Calu3 (cell line): ENCODE results near the gene INTS6. TPM values are rescaled to one million over a fixed set of nuclear protein-coding genes. Genes with fewer than 3 reads are reported as not detected.
A peak's percentile ranks its signal among the peaks of the same experiment; 100 is the strongest.

Experiments used
- BruUV-seq: library from RNA; stranded (reverse); fragments of 400-500 nt; replicated peaks from 2 replicates; lab custom pipeline; 2021; lab: Mats Ljungman, UMichigan
- CTCF ChIA-PET: fragments of 300-600 bp; sonication (Branson Sonifier 250); formaldehyde crosslinking; loops from one replicate; lab custom pipeline; 2022; ENCODE audit warnings: antibody characterized with exemption; lab: Charles Lee
- DNase-seq: peaks from one replicate; pipeline ENCODE4 v3.0.0; 2022
- H3K27ac Mint-ChIP-seq: one replicate; pipeline ENCODE4 v1.8.0; 2022; ENCODE audit warnings: mixed read lengths; ENCODE audit not compliant: unreplicated experiment
- H3K27me3 Mint-ChIP-seq: one replicate; pipeline ENCODE4 v1.8.0; 2022; ENCODE audit warnings: mixed read lengths; ENCODE audit not compliant: unreplicated experiment
- H3K36me3 Mint-ChIP-seq: one replicate; pipeline ENCODE4 v1.8.0; 2022; ENCODE audit warnings: mild to moderate bottlenecking, moderate library complexity, mixed read lengths; ENCODE audit not compliant: insufficient read depth, unreplicated experiment
- H3K4me1 Mint-ChIP-seq: one replicate; pipeline ENCODE4 v1.8.0; 2022; ENCODE audit warnings: mild to moderate bottlenecking, low read depth, mixed read lengths; ENCODE audit not compliant: unreplicated experiment
- H3K4me3 Mint-ChIP-seq: one replicate; pipeline ENCODE4 v1.8.0; 2022; ENCODE audit warnings: mild to moderate bottlenecking, low read depth, moderate library complexity, mixed read lengths; ENCODE audit not compliant: unreplicated experiment
- H3K9me3 Mint-ChIP-seq: one replicate; pipeline ENCODE4 v1.8.0; 2022; ENCODE audit warnings: low read depth, mixed read lengths; ENCODE audit not compliant: unreplicated experiment
- CTCF ChIP-seq: fragments of 200-600 bp; IDR thresholded peaks from one replicate; pipeline ENCODE4 v1.8.0; 2022; ENCODE audit warnings: antibody characterized with exemption; ENCODE audit not compliant: unreplicated experiment
- intact Hi-C: fragments of 100-400 bp; cut with micrococcal nuclease; formaldehyde crosslinking; loops from one replicate; pipeline ENCODE4 v1.10.0; 2022; ENCODE audit not compliant: unreplicated experiment
- total RNA-seq: library from RNA; stranded (reverse); gene quantifications from 2 replicates; pipeline ENCODE4 v1.2.3, GENCODE V29; 2022

Gene INTS6
- total RNA-seq, 1 experiment from 2014 or later, result 25.3 TPM

DNA sequence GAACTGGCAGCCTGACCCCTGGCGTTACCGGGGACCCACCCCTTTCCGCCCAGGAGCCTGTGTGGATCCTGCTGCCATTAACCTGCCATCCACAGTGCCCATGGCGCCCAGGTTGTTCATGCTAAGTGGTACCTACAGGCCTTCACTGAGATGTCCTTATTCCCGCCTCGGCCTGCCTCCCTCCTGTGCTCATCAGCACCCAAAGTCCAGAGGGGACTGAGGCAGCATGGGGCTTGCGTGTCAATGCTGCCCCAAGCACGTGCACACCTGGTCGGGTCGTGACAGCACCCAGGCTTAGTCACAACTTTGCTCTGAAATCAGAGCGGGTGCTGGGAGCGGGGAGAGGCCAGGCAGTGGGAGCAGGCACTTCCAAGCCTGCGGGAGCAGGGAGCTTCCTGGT is 3.7 kb upstream of the INTS6 start:
- no peak overlapping the region for H3K4me3 Mint-ChIP-seq
- DNase-seq, result no peak
- H3K9me3 Mint-ChIP-seq, result peaks cover 3% of the 10 kb centered on the region
- intact Hi-C loops, result no loop called here
- no TSS peak for BruUV-seq
- peaks cover 26% of the 10 kb centered on the region for H3K36me3 Mint-ChIP-seq
- no peaks in the 10 kb centered on the region for H3K27me3 Mint-ChIP-seq
- no peak for TF ChIP-seq CTCF
- no peaks in the 10 kb centered on the region for H3K4me1 Mint-ChIP-seq
- CTCF ChIA-PET, result no interaction called here
- H3K27ac Mint-ChIP-seq, result no peak overlapping the region

DNA sequence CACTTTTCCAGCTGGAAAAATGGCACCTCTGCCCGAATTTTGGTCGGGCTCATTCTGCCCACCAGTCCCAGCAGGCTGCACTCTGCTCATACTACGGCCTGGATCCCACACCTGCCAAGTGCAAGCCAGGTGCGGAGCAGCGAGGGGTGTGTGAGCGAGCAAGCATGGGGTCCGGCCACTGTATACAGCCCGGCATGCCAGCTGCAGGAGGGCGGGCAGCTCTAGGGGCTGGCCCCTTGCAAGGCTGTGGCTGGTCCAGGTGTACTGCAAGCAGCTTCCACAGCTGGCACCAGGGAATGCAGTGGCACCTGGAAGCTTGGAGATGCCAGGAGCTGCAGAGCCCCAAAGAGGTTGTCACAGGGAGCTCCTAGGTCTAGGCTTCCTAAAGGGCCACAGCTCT is 2.7 kb upstream of the INTS6 start:
- Mint-ChIP-seq H3K27ac (no peak overlapping the region), H3K27me3 (no peaks in the 10 kb centered on the region), H3K4me1 (no peaks in the 10 kb centered on the region), H3K9me3 (peaks cover 3% of the 10 kb centered on the region), H3K4me3 (no peak overlapping the region), H3K36me3 (peaks cover 32% of the 10 kb centered on the region)
- no TSS peak for BruUV-seq
- no peak for TF ChIP-seq CTCF
- intact Hi-C loops, result no loop called here
- no peak for DNase-seq
- CTCF ChIA-PET, result no interaction called here

DNA sequence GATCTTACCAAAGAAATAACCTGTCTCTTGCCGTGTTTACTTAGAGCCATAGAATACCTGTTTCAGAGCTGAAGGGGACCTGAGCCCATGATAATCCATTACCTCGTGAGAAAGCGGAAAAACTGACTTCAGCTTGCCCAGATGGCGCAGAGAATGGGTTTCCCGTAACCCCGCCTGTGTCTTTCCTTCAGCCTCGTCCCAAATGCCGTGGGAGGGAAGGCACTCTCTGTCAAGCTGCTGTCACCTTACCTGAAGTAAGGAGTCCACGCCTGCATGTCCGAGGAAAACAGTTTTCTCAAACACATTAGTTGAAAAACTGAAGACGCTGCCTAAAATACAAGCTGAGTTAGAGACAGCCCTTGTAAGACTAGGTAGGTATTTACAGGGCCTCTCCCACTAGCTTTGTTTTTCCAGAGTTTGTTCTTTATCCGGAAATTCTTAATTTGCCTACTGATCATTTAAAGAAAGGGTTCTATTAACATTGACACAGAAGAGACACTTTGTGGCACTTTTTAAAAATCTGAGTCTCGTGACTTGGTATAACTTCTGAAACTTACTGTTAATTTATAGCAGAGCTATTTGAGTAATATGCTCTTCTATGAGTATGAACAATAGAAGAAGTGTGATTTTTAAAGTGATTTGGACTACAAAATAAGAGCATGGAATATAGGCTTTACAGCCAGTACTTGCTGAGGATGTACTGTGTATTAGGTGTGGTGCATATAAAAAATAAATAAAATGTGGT is 1.3 kb upstream of the INTS6 start:
- CTCF ChIA-PET, result interaction anchor here (1.0 to 2.1 kb wide), 3 partner anchors 310 to 348 kb away, joined by 3 to 10 read pairs (median 4); no protein-coding TSS in a partner anchor
- TF ChIP-seq CTCF, result no peak

DNA sequence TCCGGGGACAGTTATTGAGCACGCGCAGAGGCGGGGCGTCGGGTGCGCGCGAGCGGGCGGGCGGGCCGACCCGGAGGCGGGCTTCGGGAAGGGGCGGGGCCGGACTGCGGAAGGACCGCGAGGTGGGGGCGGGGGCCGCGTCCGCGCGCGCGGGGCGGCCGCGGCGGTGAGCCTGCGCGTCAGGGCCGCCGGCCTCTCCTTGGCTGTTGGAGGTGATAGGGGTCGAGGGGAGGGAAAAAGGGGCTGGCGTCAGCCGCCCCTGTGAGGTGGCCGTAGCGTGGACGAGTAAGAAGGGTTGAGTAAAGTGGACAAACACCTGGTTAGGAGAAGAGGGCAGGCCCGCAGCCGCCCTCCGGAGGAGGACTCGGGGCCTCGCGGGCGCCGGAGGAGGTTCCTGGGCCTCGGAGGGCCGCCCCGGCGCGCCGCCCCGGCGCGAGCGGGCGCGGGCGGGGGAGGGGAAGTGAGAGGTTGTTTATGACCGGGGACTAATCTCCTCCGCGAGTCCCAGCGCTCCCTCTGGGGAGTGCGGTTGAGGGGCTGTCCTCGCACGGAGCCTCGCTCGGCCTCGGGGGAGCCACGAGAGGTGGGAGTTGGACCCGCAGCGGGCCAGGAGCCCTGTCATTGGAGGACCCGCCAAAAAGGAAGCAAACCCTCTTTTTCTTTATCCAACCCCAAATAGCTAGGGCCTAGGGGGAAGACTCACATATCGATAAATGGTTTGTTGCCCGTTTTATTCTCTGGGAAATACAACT is 547 bp upstream of the INTS6 start:
- BruUV-seq, result no TSS peak
- Mint-ChIP-seq H3K9me3 (peaks cover 3% of the 10 kb centered on the region), H3K27ac (peak overlapping the region; percentile 99), H3K27me3 (no peaks in the 10 kb centered on the region), H3K4me1 (no peaks in the 10 kb centered on the region), H3K36me3 (peaks cover 32% of the 10 kb centered on the region), H3K4me3 (peak overlapping the region; percentile 79)
- CTCF ChIA-PET, result interaction anchor here (0.5 to 2.1 kb wide), 5 partner anchors 89 to 349 kb away, joined by 3 to 10 read pairs (median 4); no protein-coding TSS in a partner anchor
- TF ChIP-seq CTCF, result no peak
- peak; percentile 70 for DNase-seq
- intact Hi-C loops, result loop anchor here (5.0 kb wide), 2 partner anchors 139 to 349 kb away; partner anchors contain the start of gene DHRS12

More for the DNA sequence above, 1.3 kb upstream of the INTS6 start:
- H3K36me3 Mint-ChIP-seq, result peaks cover 32% of the 10 kb centered on the region
- intact Hi-C loops, result loop anchor here (5.0 kb wide), 2 partner anchors 138 to 348 kb away; partner anchors contain the start of gene DHRS12
- TSS peak; percentile 71 for BruUV-seq
- DNase-seq, result no peak
- H3K4me3 Mint-ChIP-seq, result peak overlapping the region; percentile 79
- H3K4me1 Mint-ChIP-seq, result no peaks in the 10 kb centered on the region
- peak overlapping the region; percentile 99 for H3K27ac Mint-ChIP-seq
- no peaks in the 10 kb centered on the region for H3K27me3 Mint-ChIP-seq
- peaks cover 3% of the 10 kb centered on the region for H3K9me3 Mint-ChIP-seq
